Mesothelial cell of epicardium (in vitro differentiated cells): ENCODE results near the gene PTGER1. TPM values are rescaled to one million over a fixed set of nuclear protein-coding genes. Genes with fewer than 3 reads are reported as not detected.

ENCODE experiments used
- DNase-seq, 2 experiments: peaks; one replicate each; pipeline ENCODE4 v3.0.0; 2021; ENCODE audit warnings: low spot score in 2 of 2; ENCODE audit not compliant: unreplicated experiment in 2 of 2
- H3K27ac Mint-ChIP-seq: 2 replicates; pipeline ENCODE4 v1.8.0; 2021; ENCODE audit warnings: mixed read lengths
- H3K27me3 Mint-ChIP-seq: 2 replicates; pipeline ENCODE4 v1.8.0; 2021; ENCODE audit warnings: low read depth, mixed read lengths
- H3K36me3 Mint-ChIP-seq: 2 replicates; pipeline ENCODE4 v1.8.0; 2021; ENCODE audit warnings: mixed read lengths
- H3K4me1 Mint-ChIP-seq: 2 replicates; pipeline ENCODE4 v1.8.0; 2021; ENCODE audit warnings: mixed read lengths
- H3K4me3 Mint-ChIP-seq: 2 replicates; pipeline ENCODE4 v1.8.0; 2021; ENCODE audit warnings: mild to moderate bottlenecking, moderate library complexity, mixed read lengths
- H3K9me3 Mint-ChIP-seq: 2 replicates; pipeline ENCODE4 v1.8.0; 2021; ENCODE audit warnings: mixed read lengths
- total RNA-seq: library from RNA; stranded (reverse); gene quantifications from 3 replicates; pipeline ENCODE4 v1.2.1, GENCODE V29; 2021
- TF ChIP-seq, protein P1 (sequence below): fragments of 200-600 bp; sonication (generic); IDR thresholded peaks from one replicate; pipeline ENCODE4 v1.5.0; 2021; ENCODE audit warnings: antibody characterized with exemption; ENCODE audit not compliant: unreplicated experiment

The PTGER1 gene
- total RNA-seq, 1 donor from 2014 or later = 3.5 TPM

- H3K4me3 Mint-ChIP-seq = no peak overlapping the region
- TF ChIP-seq, protein P1, sequence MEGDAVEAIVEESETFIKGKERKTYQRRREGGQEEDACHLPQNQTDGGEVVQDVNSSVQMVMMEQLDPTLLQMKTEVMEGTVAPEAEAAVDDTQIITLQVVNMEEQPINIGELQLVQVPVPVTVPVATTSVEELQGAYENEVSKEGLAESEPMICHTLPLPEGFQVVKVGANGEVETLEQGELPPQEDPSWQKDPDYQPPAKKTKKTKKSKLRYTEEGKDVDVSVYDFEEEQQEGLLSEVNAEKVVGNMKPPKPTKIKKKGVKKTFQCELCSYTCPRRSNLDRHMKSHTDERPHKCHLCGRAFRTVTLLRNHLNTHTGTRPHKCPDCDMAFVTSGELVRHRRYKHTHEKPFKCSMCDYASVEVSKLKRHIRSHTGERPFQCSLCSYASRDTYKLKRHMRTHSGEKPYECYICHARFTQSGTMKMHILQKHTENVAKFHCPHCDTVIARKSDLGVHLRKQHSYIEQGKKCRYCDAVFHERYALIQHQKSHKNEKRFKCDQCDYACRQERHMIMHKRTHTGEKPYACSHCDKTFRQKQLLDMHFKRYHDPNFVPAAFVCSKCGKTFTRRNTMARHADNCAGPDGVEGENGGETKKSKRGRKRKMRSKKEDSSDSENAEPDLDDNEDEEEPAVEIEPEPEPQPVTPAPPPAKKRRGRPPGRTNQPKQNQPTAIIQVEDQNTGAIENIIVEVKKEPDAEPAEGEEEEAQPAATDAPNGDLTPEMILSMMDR = no peak
- no peak for DNase-seq
- no peak overlapping the region for H3K27ac Mint-ChIP-seq
- no peaks in the 10 kb centered on the region for H3K9me3 Mint-ChIP-seq
- H3K27me3 Mint-ChIP-seq = no peaks in the 10 kb centered on the region
- peaks cover 12% of the 10 kb centered on the region for H3K4me1 Mint-ChIP-seq
- peaks cover 24% of the 10 kb centered on the region for H3K36me3 Mint-ChIP-seq
These were observed 33.9 kb downstream of the PTGER1 start for GRCh38 chr19:14441041-14441938.

DNA sequence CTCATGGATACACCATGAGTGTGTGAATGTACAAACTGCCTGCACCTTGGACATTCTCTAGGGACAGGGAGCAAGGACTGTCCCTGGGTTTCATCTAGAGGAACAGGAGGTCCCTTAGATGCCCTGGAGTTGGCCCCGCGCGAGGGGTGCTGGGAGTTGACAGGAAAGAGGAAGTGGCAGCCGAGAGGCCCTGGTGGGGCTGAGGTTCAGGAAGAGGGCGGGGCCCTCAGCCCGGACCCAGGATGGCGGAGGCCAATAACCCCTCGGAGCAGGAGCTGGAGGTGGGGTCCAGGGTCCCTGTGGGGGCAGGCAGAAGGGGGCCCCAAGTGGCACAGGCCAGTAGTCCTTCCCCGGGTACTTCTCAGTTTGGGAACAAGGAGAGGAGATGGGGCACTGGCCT lies 35.1 kb downstream of the PTGER1 start:
- TF ChIP-seq, protein P1 = no peak
- H3K36me3 Mint-ChIP-seq = peaks cover 20% of the 10 kb centered on the region
- no peak for DNase-seq
- peak overlapping the region; percentile 53 for H3K27ac Mint-ChIP-seq
- no peaks in the 10 kb centered on the region for H3K27me3 Mint-ChIP-seq
- H3K4me3 Mint-ChIP-seq = no peak overlapping the region
- no peaks in the 10 kb centered on the region for H3K9me3 Mint-ChIP-seq
- H3K4me1 Mint-ChIP-seq = peaks cover 15% of the 10 kb centered on the region

GRCh38 chr19:14439014-14439413 lies 36.1 kb downstream of the PTGER1 start:
- H3K36me3 Mint-ChIP-seq = peaks cover 15% of the 10 kb centered on the region
- no peaks in the 10 kb centered on the region for H3K9me3 Mint-ChIP-seq
- DNase-seq = no peak
- H3K4me3 Mint-ChIP-seq = no peak overlapping the region
- H3K27me3 Mint-ChIP-seq = no peaks in the 10 kb centered on the region
- peak overlapping the region; percentile 47 for H3K27ac Mint-ChIP-seq
- TF ChIP-seq, protein P1 = no peak
- peaks cover 24% of the 10 kb centered on the region for H3K4me1 Mint-ChIP-seq

DNA sequence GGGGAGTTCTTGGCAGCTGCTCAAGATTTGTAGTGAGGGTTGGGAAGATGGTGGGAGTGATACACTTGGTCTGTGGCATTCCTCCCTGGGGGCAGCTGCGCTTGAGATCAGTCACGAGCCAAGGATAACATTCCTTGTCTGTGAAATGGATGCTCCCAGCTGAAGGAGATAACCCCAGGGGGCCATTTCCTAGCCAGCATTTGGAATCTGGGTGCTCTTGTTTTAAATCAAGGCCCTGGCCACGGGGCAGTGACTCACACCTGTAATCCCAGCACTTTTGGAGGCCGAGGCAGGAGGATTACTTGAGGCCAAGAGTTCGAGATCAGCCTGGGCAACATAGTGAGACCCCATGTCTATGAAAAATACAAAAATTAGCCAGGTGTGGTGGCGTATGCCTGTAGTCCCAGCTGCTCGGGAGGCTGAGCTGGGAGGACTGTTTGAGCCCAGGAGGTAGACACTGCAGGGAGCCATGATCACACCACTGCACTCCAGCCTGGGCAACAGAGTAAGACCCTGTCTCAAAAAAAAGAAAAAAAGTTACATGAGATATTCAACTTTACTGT lies 37.5 kb downstream of the PTGER1 start:
- Mint-ChIP-seq H3K9me3 (no peaks in the 10 kb centered on the region), H3K27ac (no peak overlapping the region), H3K4me1 (peaks cover 26% of the 10 kb centered on the region), H3K27me3 (no peaks in the 10 kb centered on the region), H3K4me3 (no peak overlapping the region), H3K36me3 (peaks cover 5% of the 10 kb centered on the region)
- TF ChIP-seq, protein P1 = no peak
- no peak for DNase-seq

DNA sequence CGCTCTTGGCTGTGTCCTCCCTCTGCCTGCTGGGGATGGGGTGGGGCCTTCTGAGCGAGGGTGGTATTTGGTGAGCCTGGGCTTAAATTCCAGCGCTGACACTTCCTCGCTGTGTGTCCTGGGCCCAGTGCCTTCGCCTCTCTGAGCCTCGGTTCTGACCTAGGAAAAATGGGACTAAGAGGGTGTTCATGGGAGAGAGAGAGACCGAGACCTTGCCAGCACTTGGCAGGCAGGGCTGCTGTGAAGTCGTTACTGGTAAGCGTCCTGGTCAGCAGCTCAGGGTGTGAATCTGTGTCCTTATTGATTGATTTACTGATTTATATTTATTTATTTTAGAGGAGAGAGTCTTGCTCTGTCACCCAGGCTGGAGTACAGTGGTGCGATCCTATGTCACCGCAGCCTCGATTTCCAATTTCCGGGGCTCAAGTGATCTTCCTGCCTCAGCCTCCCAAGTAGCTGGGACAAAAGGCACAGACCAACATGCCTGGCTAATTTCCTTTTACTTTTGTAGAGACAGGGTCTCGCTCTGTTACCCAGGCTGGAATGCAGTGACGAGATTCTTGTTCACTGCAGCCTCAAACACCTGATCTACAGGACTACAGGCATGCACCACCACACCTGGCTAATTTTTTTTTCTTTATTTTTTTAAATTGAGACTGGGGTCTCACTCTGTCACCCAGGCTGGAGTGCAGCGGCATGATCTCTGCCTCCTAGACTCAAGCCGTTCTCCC lies 39.7 kb downstream of the PTGER1 start:
- Mint-ChIP-seq H3K4me3 (peak overlapping the region; percentile 33), H3K4me1 (peaks cover 29% of the 10 kb centered on the region), H3K36me3 (no peaks in the 10 kb centered on the region), H3K27me3 (peaks cover 13% of the 10 kb centered on the region), H3K9me3 (no peaks in the 10 kb centered on the region), H3K27ac (peak overlapping the region; percentile 34)
- DNase-seq = no peak
- TF ChIP-seq, protein P1 = no peak
